Thyroid gland (tissue), 4 donors: ENCODE data around the gene MYCT1.

ENCODE experiments used
- CTCF ChIP-seq, 6 experiments: fragments of 200-600 bp in 3 of 6; fragments of 450-650 bp in 3 of 6; sonication (generic) in 3 of 6; IDR thresholded peaks; one replicate each; pipeline ENCODE4 v1.5.1; 2016 to 2019; ENCODE audit warnings: antibody characterized with exemption in 6 of 6, mild to moderate bottlenecking in 2 of 6, inconsistent platforms in 1 of 6, moderate library complexity in 1 of 6
- POLR2A ChIP-seq, 2 donors: fragments of 450-650 bp; IDR thresholded peaks; one replicate each; pipeline ENCODE4 v1.6.1; 2017; ENCODE audit warnings: antibody characterized with exemption in 2 of 2, mild to moderate bottlenecking in 2 of 2, moderate library complexity in 1 of 2

- no peak for TF ChIP-seq CTCF (IDR thresholded peaks at IDR 0.05)
- TF ChIP-seq POLR2A (IDR thresholded peaks at IDR 0.05): no peak
Measured at GRCh38 chr6:152771061-152771687, 73.5 kb downstream of the MYCT1 start.
